Measurements from ENCODE around the gene NUTM2F. TPM values are rescaled to one million over a fixed set of nuclear protein-coding genes. Genes with fewer than 3 reads are reported as not detected.
"Not testable (repeated sequence)": the region's sequence is repeated elsewhere in the genome, so short reads cannot be mapped to it uniquely, and the experiment has no call there.

The NUTM2F gene
- total RNA-seq, 1 donor from 2014 or later: not detected

DNA sequence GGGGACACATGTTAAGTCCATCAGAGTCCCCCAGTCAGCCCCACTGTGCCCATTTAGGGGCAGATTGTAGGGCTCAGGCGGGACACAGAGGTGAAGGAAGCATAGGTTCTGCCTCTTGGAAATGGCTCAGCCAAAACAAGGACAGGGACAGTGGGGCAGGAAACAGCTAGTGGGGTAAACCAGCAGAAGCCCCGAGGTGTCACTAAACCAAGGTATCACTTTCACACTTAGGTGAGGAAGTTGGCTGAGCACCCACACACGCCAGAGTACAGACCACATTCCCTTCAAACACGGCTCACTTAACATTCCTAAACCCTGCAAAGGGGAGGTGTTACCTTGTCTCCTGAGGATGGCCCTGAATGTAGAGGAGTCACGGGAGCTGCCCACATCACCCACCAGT lies 12.2 kb downstream of the NUTM2F start:
- DNase-seq (ENCODE audit: low read depth): not testable (repeated sequence)

DNA sequence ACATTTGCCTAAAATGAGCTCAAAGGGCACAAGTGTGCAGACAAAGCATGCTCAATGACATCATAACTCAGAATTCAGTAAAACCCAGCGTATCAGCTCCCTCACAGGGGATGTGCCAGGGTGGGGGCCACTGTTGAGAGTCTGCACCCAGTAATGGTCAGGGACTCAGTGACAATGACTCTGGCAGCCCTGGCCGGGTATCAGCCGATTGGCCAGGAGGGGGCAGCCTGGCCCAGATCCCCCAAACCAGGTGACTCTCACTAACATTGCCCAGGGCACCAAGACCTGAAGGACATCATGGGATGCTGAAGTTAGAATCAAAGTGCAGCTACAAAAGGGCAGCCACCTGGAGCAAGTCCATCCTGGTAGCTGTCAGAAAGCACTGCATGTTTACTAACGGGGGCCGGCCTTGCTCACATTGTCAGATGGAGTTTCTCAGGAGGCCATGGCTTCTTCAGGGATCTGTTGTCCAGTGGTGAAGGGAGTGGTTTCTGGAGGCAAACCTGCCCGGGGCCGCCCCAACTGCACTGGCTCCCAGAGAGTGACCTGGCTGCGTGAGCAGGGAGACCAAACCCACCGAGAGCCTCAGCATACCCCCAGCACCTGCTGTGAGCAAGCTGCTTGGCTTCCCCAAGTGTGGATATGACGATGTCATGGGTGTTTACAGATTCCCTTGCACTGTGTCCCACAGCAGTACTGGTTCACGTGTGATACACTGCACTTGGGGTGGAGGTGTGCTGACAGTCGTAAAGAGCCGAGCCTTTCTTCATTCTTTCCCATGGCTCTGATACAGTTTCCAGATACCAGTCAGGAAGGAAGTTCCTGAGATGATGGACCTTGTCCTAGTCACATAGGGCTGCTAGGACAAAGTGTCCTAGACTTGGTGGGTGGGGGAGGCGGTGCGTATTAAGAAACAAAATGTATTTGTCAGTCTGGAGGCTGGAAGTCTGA lies 13.1 kb downstream of the NUTM2F start:
- not testable (repeated sequence) for DNase-seq (ENCODE audit: low read depth)

GRCh38 chr9:94303321-94303720 lies 25.1 kb downstream of the NUTM2F start:
- no peak for DNase-seq (ENCODE audit: low read depth)

DNA sequence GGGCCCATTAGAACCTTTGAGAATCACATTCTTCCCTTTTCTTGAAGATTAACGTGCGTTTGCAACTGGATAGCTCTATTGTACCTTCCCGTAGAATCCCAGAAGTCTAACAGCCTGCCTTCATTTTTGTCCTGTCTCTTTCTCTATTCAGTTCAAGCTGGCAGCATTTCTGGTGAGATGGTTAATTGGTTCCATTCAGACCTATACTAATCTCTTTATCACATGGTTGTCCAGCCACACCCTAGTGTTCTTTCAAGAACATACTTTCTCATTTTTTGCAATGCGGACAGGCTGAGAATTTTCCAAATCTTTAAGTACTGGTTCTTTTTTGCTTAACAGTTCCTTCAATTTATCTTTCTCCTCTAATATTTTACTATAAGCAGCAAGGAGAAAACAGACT lies 26.0 kb downstream of the NUTM2F start:
- no peak for DNase-seq (ENCODE audit: low read depth)

DNA sequence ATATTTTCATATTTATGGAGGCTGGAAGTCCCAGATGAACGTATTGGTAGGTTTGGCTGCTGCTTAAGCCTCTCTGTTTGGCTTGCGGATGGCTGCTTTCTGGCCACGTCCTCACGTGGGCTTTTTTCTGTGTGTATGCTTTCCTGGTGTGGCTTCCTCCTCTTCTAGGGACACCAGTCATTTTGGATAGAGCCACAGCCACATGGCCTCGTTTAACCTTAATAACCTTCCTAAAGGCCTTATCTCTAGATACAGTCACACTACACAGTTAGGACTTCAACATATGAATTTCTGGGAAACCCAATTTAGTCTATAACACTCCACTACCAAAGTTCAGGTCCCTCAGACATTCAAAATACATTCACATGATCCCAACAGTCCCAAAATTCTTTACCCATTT lies 26.9 kb downstream of the NUTM2F start:
- DNase-seq (ENCODE audit: low read depth): no peak

GRCh38 chr9:94300470-94301301 lies 27.8 kb downstream of the NUTM2F start:
- no peak for DNase-seq (ENCODE audit: low read depth)

DNA sequence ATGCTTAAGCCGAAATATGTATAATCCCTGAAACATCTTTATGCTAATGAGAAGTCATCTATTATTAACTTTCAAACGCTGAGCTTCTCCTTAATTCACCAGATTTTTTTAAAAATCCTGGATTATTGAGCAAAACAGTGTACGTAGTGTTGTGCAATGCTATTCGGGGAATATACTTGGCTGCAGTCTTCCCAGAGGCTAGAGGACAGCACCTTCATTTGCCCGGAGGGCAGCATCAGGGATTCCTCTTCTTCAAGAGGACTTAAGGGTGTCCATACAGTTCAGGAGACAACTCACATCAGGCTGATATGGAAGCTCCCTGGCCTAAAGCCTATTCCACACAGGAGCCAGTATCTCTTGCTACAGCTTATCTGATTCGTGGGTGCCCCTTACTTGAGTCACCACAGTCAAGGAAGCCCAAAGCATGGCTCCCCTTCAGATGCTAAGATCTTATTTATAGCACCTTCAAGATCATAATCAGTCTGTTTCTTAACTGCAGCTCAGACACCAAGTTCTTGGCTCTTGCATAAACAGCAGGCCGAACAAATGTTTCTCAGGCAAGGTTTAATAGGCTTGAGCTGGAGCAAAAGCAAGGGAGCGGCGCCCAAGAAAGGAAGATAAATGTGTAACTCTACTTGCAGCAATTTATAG lies 29.4 kb downstream of the NUTM2F start:
- DNase-seq (ENCODE audit: low read depth): no peak

- no peak for DNase-seq (ENCODE audit: low read depth)
These were observed 38.8 kb downstream of the NUTM2F start for GRCh38 chr9:94289691-94290090.

DNA sequence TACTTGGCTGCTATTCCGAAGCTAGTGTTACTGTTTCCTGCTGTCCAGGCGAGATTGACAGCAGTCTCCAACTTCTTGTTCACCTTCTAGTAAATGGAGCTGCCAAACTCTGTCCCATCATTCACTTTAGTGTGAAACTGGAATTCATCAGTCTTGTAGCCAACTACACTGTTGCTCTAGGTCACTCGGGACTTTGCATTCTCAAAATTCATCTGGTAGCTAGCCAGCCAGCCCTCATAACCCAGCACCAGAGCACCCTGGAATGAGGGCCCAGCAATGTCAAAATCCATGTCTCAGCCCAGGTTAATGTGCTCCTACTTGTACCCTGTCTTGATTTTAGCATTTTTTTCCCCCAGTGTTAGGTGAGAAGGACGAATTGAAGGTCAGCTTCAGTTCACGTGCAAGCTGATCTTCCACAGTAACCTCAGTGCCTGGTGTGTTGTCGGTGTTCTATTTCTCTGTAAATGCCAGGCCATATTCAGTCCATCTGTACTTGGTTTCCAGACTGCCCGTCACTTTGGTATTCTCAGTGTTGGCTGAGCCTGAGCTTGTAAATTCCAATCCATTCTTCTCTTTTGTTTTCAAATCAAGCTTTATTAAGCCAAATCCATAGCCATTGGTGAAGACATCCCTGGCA lies 40.4 kb downstream of the NUTM2F start:
- no peak for DNase-seq (ENCODE audit: low read depth)

DNA sequence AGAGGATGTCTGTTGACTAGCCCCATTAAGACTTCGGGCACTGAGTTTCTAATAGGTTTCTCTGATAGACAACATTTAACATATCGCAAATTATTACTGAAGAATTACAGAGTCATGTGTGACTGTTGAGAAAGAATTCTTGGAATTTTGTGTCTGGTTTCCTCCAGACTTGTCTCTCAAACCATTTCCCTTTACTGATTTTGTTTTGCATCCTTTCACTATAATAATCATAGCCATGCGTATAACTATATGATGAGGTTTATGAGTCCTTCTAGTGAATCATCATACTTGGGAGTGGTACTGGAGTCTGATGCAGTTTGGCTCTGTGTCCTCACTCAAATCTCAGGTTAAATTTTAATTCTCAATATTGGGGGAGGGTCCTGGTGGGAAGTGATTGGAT lies 42.3 kb downstream of the NUTM2F start:
- DNase-seq (ENCODE audit: low read depth): no peak

DNA sequence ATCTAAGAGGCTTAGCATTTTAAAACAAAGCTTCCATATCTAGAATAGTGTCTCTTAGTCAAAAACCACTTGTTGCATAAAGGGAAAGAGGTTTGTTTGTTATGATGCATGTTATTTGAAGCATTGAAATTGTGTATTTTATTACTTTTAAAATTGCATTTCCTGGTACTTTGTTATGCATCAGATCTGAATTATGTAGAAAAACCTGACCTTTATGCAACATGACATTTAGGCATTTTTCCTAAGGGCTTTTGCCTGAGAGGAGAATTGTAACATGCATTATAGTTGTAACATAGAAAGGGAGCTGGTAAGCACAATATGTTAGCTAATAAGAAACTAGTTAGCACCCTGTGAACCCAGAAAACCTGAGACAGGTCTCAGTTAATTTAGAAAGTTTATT lies 47.3 kb downstream of the NUTM2F start:
- no peak for DNase-seq (ENCODE audit: low read depth)

DNA sequence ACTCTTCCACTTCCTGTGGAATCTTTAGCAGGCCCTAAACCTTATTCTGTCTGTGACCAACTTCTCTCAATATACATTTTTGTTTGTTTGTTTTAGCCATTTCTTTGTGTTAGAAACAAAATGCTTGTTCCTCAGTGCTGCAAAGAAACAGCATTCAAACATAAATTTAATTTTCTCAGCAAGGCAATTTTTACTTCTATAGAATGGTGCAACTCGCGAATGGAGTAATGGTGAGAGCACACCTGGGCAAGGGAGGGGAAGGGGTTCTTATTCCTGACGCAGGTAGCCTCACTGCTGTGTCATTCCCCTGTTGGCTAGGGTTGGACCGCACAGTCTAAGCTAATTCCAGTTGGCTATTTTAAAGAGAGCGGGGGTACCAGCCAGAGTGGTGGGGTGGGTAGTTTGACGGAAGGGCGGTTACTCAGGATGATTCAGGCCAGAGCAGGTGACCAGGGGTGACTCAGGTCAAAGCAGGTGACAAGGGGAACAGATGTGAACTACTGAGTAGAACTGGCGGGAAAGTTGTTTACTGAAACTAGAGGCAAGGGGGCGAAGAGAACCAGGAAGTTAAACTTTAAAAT lies 47.9 kb downstream of the NUTM2F start:
- no peak for DNase-seq (ENCODE audit: low read depth)

GRCh38 chr9:94277885-94278536 lies 50.4 kb downstream of the NUTM2F start:
- DNase-seq (ENCODE audit: low read depth): no peak

DNA sequence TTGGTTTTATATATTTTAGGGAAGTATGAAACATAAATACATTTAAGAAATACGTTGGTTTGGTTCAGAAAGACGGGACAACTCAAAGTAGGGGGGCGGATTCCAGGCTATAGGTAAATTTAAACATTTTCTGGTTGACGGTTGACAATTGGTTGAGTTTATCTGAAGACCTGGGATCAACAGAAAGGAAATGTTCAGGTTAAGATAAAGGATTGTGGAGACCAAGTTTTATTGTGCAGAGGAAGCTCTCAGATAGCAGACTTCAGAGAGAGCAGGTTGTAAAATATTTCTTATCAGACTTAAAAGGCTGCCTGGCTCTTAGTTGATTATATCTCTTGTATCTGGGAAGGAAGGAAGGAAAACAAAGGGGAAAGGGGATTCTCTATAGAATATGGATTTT lies 51.4 kb downstream of the NUTM2F start:
- DNase-seq (ENCODE audit: low read depth): not testable (repeated sequence)

- DNase-seq (ENCODE audit: low read depth): peak; percentile 77
These were observed 58.4 kb downstream of the NUTM2F start for GRCh38 chr9:94270009-94270408.

GRCh38 chr9:94269264-94269663 lies 59.2 kb downstream of the NUTM2F start:
- no peak for DNase-seq (ENCODE audit: low read depth)

Other genes with a start within 250 kb of the NUTM2F start
- 5.6 and 12.5 TPM in 2 replicates for gene PTPDC1, start 244.2 kb downstream of the NUTM2F start, total RNA-seq
- 2.4 and 5.9 TPM in 2 replicates for gene ZNF169, start 69.3 kb downstream of the NUTM2F start, total RNA-seq
- gene PCAT7, start 226.4 kb upstream of the NUTM2F start, total RNA-seq: 0.30 and 1.0 TPM in 2 replicates